HepG2 (cell line): ENCODE data around the gene SYNDIG1. TPM values are rescaled to one million over a fixed set of nuclear protein-coding genes. Genes with fewer than 3 reads are reported as not detected.

ENCODE experiments used
- ATAC-seq: fragments of 200-7000 bp; cut with Tn5 transposase; 3 replicates; pipeline ENCODE4 v1.9.1; 2020; ENCODE audit warnings: mild to moderate bottlenecking, moderate library complexity
- BruUV-seq: library from RNA; stranded (reverse); fragments of 400-500 nt; replicated peaks from 2 replicates; lab custom pipeline; 2021; lab: Mats Ljungman, UMichigan
- CTCF ChIA-PET: fragments of 300-600 bp; formaldehyde crosslinking; extraction: SDS; loops from one replicate; lab custom pipeline; 2021; ENCODE audit warnings: low total read pairs, inconsistent platforms, low intra/inter-chr PET ratio; lab: Yijun Ruan, JAX
- POLR2A ChIA-PET: fragments of 350-600 bp; sonication (Branson Sonifier 250); formaldehyde crosslinking; loops from one replicate; lab custom pipeline; 2020; ENCODE audit warnings: antibody characterized with exemption, inconsistent platforms; lab: Yijun Ruan, JAX
- DNase-seq: peaks from one replicate; pipeline ENCODE4 v3.0.0-alpha.2; 2015; ENCODE audit warnings: low spot score
- FAIRE-seq: peaks from 3 replicates; lab custom pipeline; 2011; peaks lifted over from hg19 to GRCh38; lab: Jason Lieb, UNC
- H2AFZ ChIP-seq: one replicate; pipeline ENCODE4 v1.6.1; 2011; ENCODE audit warnings: low read length, inconsistent platforms
- H3K27ac ChIP-seq: fragments of 300-600 bp; 3 replicates; pipeline ENCODE4 v1.8.0; 2011; ENCODE audit warnings: mixed run types, mild to moderate bottlenecking, mixed read lengths, low read length, inconsistent platforms; ENCODE audit not compliant: insufficient read depth; ENCODE audit errors: extremely low read length
- H3K27me3 ChIP-seq, 2 experiments: fragments of 200-600 bp in 1 of 2; 2 replicates in 1 of 2; 3 replicates in 1 of 2; pipeline versions ENCODE4 v1.6.0 to v1.8.0; 2011; ENCODE audit warnings: low read length in 2 of 2, mild to moderate bottlenecking in 2 of 2, moderate library complexity in 2 of 2, inconsistent platforms in 1 of 2; ENCODE audit not compliant: insufficient read depth in 2 of 2, control insufficient read depth in 1 of 2
- H3K36me3 ChIP-seq, 2 experiments: fragments of 200-600 bp in 1 of 2; replicated peaks in 1 of 2; 2 replicates in 1 of 2; 3 replicates in 1 of 2; pipeline versions ENCODE4 v1.5.1 to v1.8.0; 2011; ENCODE audit warnings: low read length in 2 of 2, inconsistent platforms in 1 of 2; ENCODE audit not compliant: insufficient read depth in 2 of 2, control insufficient read depth in 1 of 2
- H3K4me1 ChIP-seq: 2 replicates; pipeline ENCODE4 v1.5.1; 2012; ENCODE audit warnings: low read length, inconsistent platforms; ENCODE audit not compliant: insufficient read depth
- H3K4me2 ChIP-seq: 2 replicates; pipeline ENCODE4 v1.6.0; 2011; ENCODE audit warnings: low read depth, low read length, inconsistent platforms
- H3K4me3 ChIP-seq, 3 experiments: fragments of 200-600 bp in 1 of 3; sonication (generic), shearing (Covaris generic) in 1 of 3; replicated peaks in 1 of 3; 2 replicates each; pipeline ENCODE4 v1.5.1; 2011 to 2016; ENCODE audit warnings: low read length in 3 of 3, inconsistent platforms in 2 of 3, low read depth in 2 of 3, mild to moderate bottlenecking in 2 of 3, control low read depth in 1 of 3, mixed read lengths in 1 of 3; ENCODE audit not compliant: insufficient read depth in 1 of 3
- H3K79me2 ChIP-seq: one replicate; pipeline ENCODE4 v1.6.1; 2011; ENCODE audit warnings: low read length, inconsistent platforms; ENCODE audit not compliant: insufficient read depth
- H3K9ac ChIP-seq: 2 replicates; pipeline ENCODE4 v1.6.0; 2011; ENCODE audit warnings: mild to moderate bottlenecking, low read depth, low read length, inconsistent platforms; ENCODE audit not compliant: insufficient read depth
- H3K9me3 ChIP-seq: 2 replicates; pipeline ENCODE4 v1.5.1; 2012; ENCODE audit warnings: mild to moderate bottlenecking, low read length
- H4K20me1 ChIP-seq: 2 replicates; pipeline ENCODE4 v1.6.0; 2011; ENCODE audit warnings: inconsistent platforms, mild to moderate bottlenecking, low read length, moderate library complexity; ENCODE audit not compliant: insufficient read depth
- ATAD3A ChIP-seq: sonication (generic); formaldehyde crosslinking; IDR thresholded peaks from 2 replicates; pipeline ENCODE4 v1.4.0; 2020; ENCODE audit warnings: missing genetic modification reagents
- EHMT2 ChIP-seq: fragments of 200-600 bp; sonication (generic); IDR thresholded peaks from 2 replicates; pipeline ENCODE4 v1.7.0; 2017; ENCODE audit warnings: antibody characterized with exemption, low read depth, low read length, borderline replicate concordance
- ISL2 ChIP-seq: sonication (generic); formaldehyde crosslinking; IDR thresholded peaks from 2 replicates; pipeline ENCODE4 v1.5.0; 2020; ENCODE audit warnings: missing genetic modification reagents
- KDM5B ChIP-seq: sonication (generic); formaldehyde crosslinking; IDR thresholded peaks from 2 replicates; pipeline ENCODE4 v1.4.0; 2020; ENCODE audit warnings: missing genetic modification reagents, mild to moderate bottlenecking, borderline replicate concordance
- KMT2B ChIP-seq: IDR thresholded peaks from 2 replicates; pipeline ENCODE4 v1.6.1; 2016; ENCODE audit warnings: missing genetic modification reagents, missing compliant biosample characterization
- MNT ChIP-seq: fragments of 450-650 bp; IDR thresholded peaks from 2 replicates; pipeline ENCODE4 v1.6.1; 2016
- MYC ChIP-seq: sonication (generic); formaldehyde crosslinking; IDR thresholded peaks from 2 replicates; pipeline ENCODE4 v1.9.0; 2021; ENCODE audit warnings: missing genetic modification reagents, borderline replicate concordance
- NFRKB ChIP-seq: fragments of 450-650 bp; IDR thresholded peaks from 2 replicates; pipeline ENCODE4 v1.6.1; 2017
- PAWR ChIP-seq: sonication (generic); formaldehyde crosslinking; IDR thresholded peaks from 2 replicates; pipeline ENCODE4 v1.4.0; 2020; ENCODE audit warnings: missing genetic modification reagents, mild to moderate bottlenecking, borderline replicate concordance
- SIN3A ChIP-seq: IDR thresholded peaks from 2 replicates; pipeline ENCODE4 v1.6.1; 2011; ENCODE audit warnings: low read depth, mild to moderate bottlenecking, control low read depth, low read length, borderline replicate concordance
- SNRNP70 ChIP-seq: fragments of 200-400 bp; formaldehyde crosslinking; IDR thresholded peaks from 2 replicates; pipeline ENCODE4 v1.6.1; 2017; ENCODE audit warnings: mild to moderate bottlenecking, low read depth, low read length, moderate library complexity
- STAT5B ChIP-seq: sonication (generic); formaldehyde crosslinking; IDR thresholded peaks from 2 replicates; pipeline ENCODE4 v1.4.0; 2020; ENCODE audit warnings: missing genetic modification reagents
- ZBTB14 ChIP-seq: sonication (generic); formaldehyde crosslinking; IDR thresholded peaks from 2 replicates; pipeline ENCODE4 v1.4.0; 2020; ENCODE audit warnings: missing genetic modification reagents
- ZMYM2 ChIP-seq: sonication (generic); formaldehyde crosslinking; IDR thresholded peaks from 2 replicates; pipeline ENCODE4 v1.8.0; 2022; ENCODE audit warnings: mild to moderate bottlenecking, missing genetic modification reagents
- ZNF260 ChIP-seq: sonication (generic); formaldehyde crosslinking; IDR thresholded peaks from 2 replicates; pipeline ENCODE4 v1.4.0; 2020; ENCODE audit warnings: missing genetic modification reagents, low read depth, mild to moderate bottlenecking, borderline replicate concordance
- ZNF296 ChIP-seq: sonication (generic); formaldehyde crosslinking; conservative IDR thresholded peaks from 2 replicates; pipeline ENCODE4 v1.5.0; 2020; ENCODE audit warnings: mild to moderate bottlenecking, missing genetic modification reagents
- ZNF441 ChIP-seq: sonication (generic); formaldehyde crosslinking; IDR thresholded peaks from 2 replicates; pipeline ENCODE4 v1.7.0; 2021; ENCODE audit warnings: missing genetic modification reagents, borderline replicate concordance
- ZNF775 ChIP-seq: sonication (generic); formaldehyde crosslinking; IDR thresholded peaks from 2 replicates; pipeline ENCODE4 v1.4.0; 2020; ENCODE audit warnings: missing genetic modification reagents, mild to moderate bottlenecking, moderate library complexity, borderline replicate concordance
- WGBS: methylation state at CpG from one replicate; pipeline ENCODE4 v1.1.6; 2017; ENCODE audit warnings: low lambda C conversion rate; 5-methylcytosine and 5-hydroxymethylcytosine counted together
- in situ Hi-C: cut with HindIII; loops from 2 replicates; pipeline ENCODE4 v1.10.0; 2017; ENCODE audit warnings: low pct_unique_long_range_greater_than_20kb; ENCODE audit not compliant: extremely low pct_ligation_motif_present
- intact Hi-C: fragments of 100-400 bp; cut with micrococcal nuclease; formaldehyde crosslinking; loops from one replicate; pipeline ENCODE4 v1.10.0; 2022; ENCODE audit not compliant: unreplicated experiment
- polyA plus RNA-seq, 8 experiments: library from polyadenylated mRNA; depleted of rRNA in 3 of 8; stranded (reverse) in 7 of 8; unstranded in 1 of 8; fragments of >200 nt; fragmentation: Illumina TruSeq in 4 of 8; extraction: Trizol in 4 of 8; gene quantifications; 2 replicates each; pipeline versions ENCODE4 v1.2.1 to v1.2.3, GENCODE V29; 2011 to 2016; ENCODE audit warnings: low read depth in 4 of 8, missing spikeins in 1 of 8, mixed read lengths in 1 of 8; ENCODE audit not compliant: insufficient read depth in 1 of 8
- total RNA-seq, 5 experiments: library from RNA; depleted of rRNA; stranded (reverse); fragments of >200 nt; fragmentation: Illumina TruSeq; extraction: Trizol; gene quantifications; 2 replicates each; pipeline ENCODE4 v1.2.3, GENCODE V29; 2016; ENCODE audit warnings: low read depth in 1 of 5
- TF ChIP-seq, protein P1 (sequence below): sonication (generic); formaldehyde crosslinking; IDR thresholded peaks from 2 replicates; pipeline ENCODE4 v1.4.0; 2020; ENCODE audit warnings: missing genetic modification reagents
- TF ChIP-seq, protein P2 (sequence below): sonication (generic); formaldehyde crosslinking; IDR thresholded peaks from 2 replicates; pipeline ENCODE4 v1.4.0; 2020; ENCODE audit warnings: missing genetic modification reagents, borderline replicate concordance

The SYNDIG1 gene
- total and polyA plus RNA-seq, 2 of the 13 experiments (the other 11 are each of a cell fraction or from before 2014, with no cell fraction given), result not detected

DNA sequence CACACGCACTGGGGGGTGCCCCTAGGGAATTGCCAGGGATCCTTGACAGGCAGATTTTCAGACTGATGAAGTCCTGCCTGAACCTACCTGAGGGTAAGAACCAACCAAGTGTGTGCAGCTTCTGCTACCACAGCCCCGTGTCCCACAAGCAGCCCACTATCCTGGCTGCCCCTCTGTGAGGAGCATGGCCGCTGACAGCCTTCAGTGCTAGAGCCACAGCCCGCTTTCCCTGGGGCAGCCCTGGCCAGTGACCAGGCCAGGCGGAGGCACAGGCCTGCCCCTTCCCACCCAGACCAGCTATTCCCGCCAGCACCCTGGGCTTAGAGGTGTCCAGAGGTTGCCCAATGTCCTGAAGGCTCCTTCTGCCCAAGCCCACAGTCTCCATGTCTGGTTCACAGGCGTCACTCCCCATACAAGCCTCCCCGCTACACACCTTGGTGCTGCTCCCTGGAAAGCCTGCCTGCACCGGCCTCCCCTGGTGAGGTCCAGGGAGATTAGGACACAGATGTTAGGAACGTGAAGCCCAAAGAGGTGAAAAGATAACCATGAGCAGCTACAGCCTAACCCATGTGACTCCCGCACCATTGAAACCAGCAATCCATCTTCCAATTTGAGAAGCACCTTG lies 207.0 kb downstream of the SYNDIG1 start (continued):
- TF ChIP-seq ZMYM2 (CRISPR knock-in tag) (no peak), PAWR (CRISPR knock-in tag) (no peak), KMT2B (CRISPR knock-in tag) (no peak), SNRNP70 (no peak), KDM5B (CRISPR knock-in tag) (no peak), MNT (no peak), SIN3A (no peak)
- TF ChIP-seq, protein P1, sequence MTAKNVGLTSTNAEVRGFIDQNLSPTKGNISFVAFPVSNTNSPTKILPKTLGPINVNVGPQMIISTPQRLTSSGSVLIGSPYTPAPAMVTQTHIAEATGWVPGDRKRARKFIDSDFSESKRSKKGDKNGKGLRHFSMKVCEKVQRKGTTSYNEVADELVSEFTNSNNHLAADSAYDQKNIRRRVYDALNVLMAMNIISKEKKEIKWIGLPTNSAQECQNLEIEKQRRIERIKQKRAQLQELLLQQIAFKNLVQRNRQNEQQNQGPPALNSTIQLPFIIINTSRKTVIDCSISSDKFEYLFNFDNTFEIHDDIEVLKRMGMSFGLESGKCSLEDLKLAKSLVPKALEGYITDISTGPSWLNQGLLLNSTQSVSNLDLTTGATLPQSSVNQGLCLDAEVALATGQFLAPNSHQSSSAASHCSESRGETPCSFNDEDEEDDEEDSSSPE (CRISPR knock-in tag), result no peak
- TF ChIP-seq, protein P2, sequence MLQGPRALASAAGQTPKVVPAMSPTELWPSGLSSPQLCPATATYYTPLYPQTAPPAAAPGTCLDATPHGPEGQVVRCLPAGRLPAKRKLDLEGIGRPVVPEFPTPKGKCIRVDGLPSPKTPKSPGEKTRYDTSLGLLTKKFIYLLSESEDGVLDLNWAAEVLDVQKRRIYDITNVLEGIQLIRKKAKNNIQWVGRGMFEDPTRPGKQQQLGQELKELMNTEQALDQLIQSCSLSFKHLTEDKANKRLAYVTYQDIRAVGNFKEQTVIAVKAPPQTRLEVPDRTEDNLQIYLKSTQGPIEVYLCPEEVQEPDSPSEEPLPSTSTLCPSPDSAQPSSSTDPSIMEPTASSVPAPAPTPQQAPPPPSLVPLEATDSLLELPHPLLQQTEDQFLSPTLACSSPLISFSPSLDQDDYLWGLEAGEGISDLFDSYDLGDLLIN (CRISPR knock-in tag), result no peak

GRCh38 chr20:24676978-24677370 lies 207.5 kb downstream of the SYNDIG1 start:
- no TSS peak for BruUV-seq
- ChIA-PET CTCF (no interaction called here), POLR2A (no interaction called here)
- ATAC-seq, result no peak
- Histone ChIP-seq H3K4me1 (no peaks in the 10 kb centered on the region), H3K9ac (no peak overlapping the region), H3K4me2 (no peak overlapping the region), H3K4me3 (no peak overlapping the region), H3K27me3 (peaks cover 4 to 32% of the 10 kb centered on the region in 2 experiments; a peak in 2 of 5 replicates), H3K9me3 (no peaks in the 10 kb centered on the region), H3K79me2 (no peaks in the 10 kb centered on the region), H2AFZ (no peak overlapping the region), H3K27ac (no peak overlapping the region), H3K36me3 (no peaks in the 10 kb centered on the region), H4K20me1 (no peaks in the 10 kb centered on the region)
- no peak for DNase-seq
- FAIRE-seq, result no peak
- in situ Hi-C loops (no loop called here), intact Hi-C loops (no loop called here)
- 17% methylated on average over 6 of the region's 6 CpGs for WGBS
- TF ChIP-seq MYC (CRISPR knock-in tag) (no peak), ZBTB14 (CRISPR knock-in tag) (no peak), ZNF441 (CRISPR knock-in tag) (no peak), NFRKB (no peak), EHMT2 (no peak), ISL2 (CRISPR knock-in tag) (no peak), STAT5B (CRISPR knock-in tag) (no peak), ZNF296 (CRISPR knock-in tag) (no peak), ATAD3A (CRISPR knock-in tag) (no peak), ZNF775 (no peak), ZNF260 (CRISPR knock-in tag) (no peak)
